HepG2 (cell line): Measurements from ENCODE around the gene PLCL1. TPM values are rescaled to one million over a fixed set of nuclear protein-coding genes. Genes with fewer than 3 reads are reported as not detected.

ENCODE experiments used
- ATAC-seq: fragments of 200-7000 bp; cut with Tn5 transposase; 3 replicates; pipeline ENCODE4 v1.9.1; 2020; ENCODE audit warnings: mild to moderate bottlenecking, moderate library complexity
- BruUV-seq: library from RNA; stranded (reverse); fragments of 400-500 nt; replicated peaks from 2 replicates; lab custom pipeline; 2021; lab: Mats Ljungman, UMichigan
- CTCF ChIA-PET: fragments of 300-600 bp; formaldehyde crosslinking; extraction: SDS; loops from one replicate; lab custom pipeline; 2021; ENCODE audit warnings: low total read pairs, inconsistent platforms, low intra/inter-chr PET ratio; lab: Yijun Ruan, JAX
- POLR2A ChIA-PET: fragments of 350-600 bp; sonication (Branson Sonifier 250); formaldehyde crosslinking; loops from one replicate; lab custom pipeline; 2020; ENCODE audit warnings: antibody characterized with exemption, inconsistent platforms; lab: Yijun Ruan, JAX
- DNase-seq: peaks from one replicate; pipeline ENCODE4 v3.0.0-alpha.2; 2015; ENCODE audit warnings: low spot score
- FAIRE-seq: peaks from 3 replicates; lab custom pipeline; 2011; peaks lifted over from hg19 to GRCh38; lab: Jason Lieb, UNC
- H2AFZ ChIP-seq: one replicate; pipeline ENCODE4 v1.6.1; 2011; ENCODE audit warnings: low read length, inconsistent platforms
- H3K27ac ChIP-seq: fragments of 300-600 bp; 3 replicates; pipeline ENCODE4 v1.8.0; 2011; ENCODE audit warnings: mixed run types, mild to moderate bottlenecking, mixed read lengths, low read length, inconsistent platforms; ENCODE audit not compliant: insufficient read depth; ENCODE audit errors: extremely low read length
- H3K27me3 ChIP-seq, 2 experiments: fragments of 200-600 bp in 1 of 2; 2 replicates in 1 of 2; 3 replicates in 1 of 2; pipeline versions ENCODE4 v1.6.0 to v1.8.0; 2011; ENCODE audit warnings: low read length in 2 of 2, mild to moderate bottlenecking in 2 of 2, moderate library complexity in 2 of 2, inconsistent platforms in 1 of 2; ENCODE audit not compliant: insufficient read depth in 2 of 2, control insufficient read depth in 1 of 2
- H3K36me3 ChIP-seq, 2 experiments: fragments of 200-600 bp in 1 of 2; replicated peaks in 1 of 2; 2 replicates in 1 of 2; 3 replicates in 1 of 2; pipeline versions ENCODE4 v1.5.1 to v1.8.0; 2011; ENCODE audit warnings: low read length in 2 of 2, inconsistent platforms in 1 of 2; ENCODE audit not compliant: insufficient read depth in 2 of 2, control insufficient read depth in 1 of 2
- H3K4me1 ChIP-seq: 2 replicates; pipeline ENCODE4 v1.5.1; 2012; ENCODE audit warnings: low read length, inconsistent platforms; ENCODE audit not compliant: insufficient read depth
- H3K4me2 ChIP-seq: 2 replicates; pipeline ENCODE4 v1.6.0; 2011; ENCODE audit warnings: low read depth, low read length, inconsistent platforms
- H3K4me3 ChIP-seq, 3 experiments: fragments of 200-600 bp in 1 of 3; sonication (generic), shearing (Covaris generic) in 1 of 3; replicated peaks in 1 of 3; 2 replicates each; pipeline ENCODE4 v1.5.1; 2011 to 2016; ENCODE audit warnings: low read length in 3 of 3, inconsistent platforms in 2 of 3, low read depth in 2 of 3, mild to moderate bottlenecking in 2 of 3, control low read depth in 1 of 3, mixed read lengths in 1 of 3; ENCODE audit not compliant: insufficient read depth in 1 of 3
- H3K79me2 ChIP-seq: one replicate; pipeline ENCODE4 v1.6.1; 2011; ENCODE audit warnings: low read length, inconsistent platforms; ENCODE audit not compliant: insufficient read depth
- H3K9ac ChIP-seq: 2 replicates; pipeline ENCODE4 v1.6.0; 2011; ENCODE audit warnings: mild to moderate bottlenecking, low read depth, low read length, inconsistent platforms; ENCODE audit not compliant: insufficient read depth
- H3K9me3 ChIP-seq: 2 replicates; pipeline ENCODE4 v1.5.1; 2012; ENCODE audit warnings: mild to moderate bottlenecking, low read length
- H4K20me1 ChIP-seq: 2 replicates; pipeline ENCODE4 v1.6.0; 2011; ENCODE audit warnings: inconsistent platforms, mild to moderate bottlenecking, low read length, moderate library complexity; ENCODE audit not compliant: insufficient read depth
- FIP1L1 ChIP-seq: fragments of 200-400 bp; formaldehyde crosslinking; IDR thresholded peaks from 2 replicates; pipeline ENCODE4 v1.6.1; 2018; ENCODE audit warnings: low read depth, mild to moderate bottlenecking, low read length, moderate library complexity, borderline replicate concordance; ENCODE audit not compliant: insufficient read depth
- HNRNPK ChIP-seq: fragments of 200-400 bp; formaldehyde crosslinking; IDR thresholded peaks from 2 replicates; pipeline ENCODE4 v1.6.1; 2018; ENCODE audit warnings: low read length, low read depth, moderate library complexity, mild to moderate bottlenecking; ENCODE audit not compliant: poor library complexity, severe bottlenecking
- RFX5 ChIP-seq: IDR thresholded peaks from 2 replicates; pipeline ENCODE4 v1.6.1; 2011; ENCODE audit warnings: low read depth, low read length, improper control_type of control experiment
- XBP1 ChIP-seq: sonication (generic); formaldehyde crosslinking; IDR thresholded peaks from 2 replicates; pipeline ENCODE4 v1.5.0; 2020; ENCODE audit warnings: missing genetic modification reagents
- ZNF343 ChIP-seq: sonication (generic); formaldehyde crosslinking; IDR thresholded peaks from 2 replicates; pipeline ENCODE4 v1.4.0; 2020; ENCODE audit warnings: mild to moderate bottlenecking, missing genetic modification reagents
- ZNF674 ChIP-seq: sonication (generic); formaldehyde crosslinking; IDR thresholded peaks from 2 replicates; pipeline ENCODE4 v1.5.0; 2020; ENCODE audit warnings: low read depth, mild to moderate bottlenecking, missing genetic modification reagents
- ZNF75D ChIP-seq: sonication (generic); formaldehyde crosslinking; IDR thresholded peaks from 2 replicates; pipeline ENCODE4 v1.8.1; 2023; ENCODE audit warnings: missing genetic modification reagents, mild to moderate bottlenecking, borderline replicate concordance
- ZNF850 ChIP-seq: sonication (generic); formaldehyde crosslinking; conservative IDR thresholded peaks from 2 replicates; pipeline ENCODE4 v1.9.0; 2021; ENCODE audit warnings: mild to moderate bottlenecking, missing genetic modification reagents
- WGBS: methylation state at CpG from one replicate; pipeline ENCODE4 v1.1.6; 2017; ENCODE audit warnings: low lambda C conversion rate; 5-methylcytosine and 5-hydroxymethylcytosine counted together
- in situ Hi-C: cut with HindIII; loops from 2 replicates; pipeline ENCODE4 v1.10.0; 2017; ENCODE audit warnings: low pct_unique_long_range_greater_than_20kb; ENCODE audit not compliant: extremely low pct_ligation_motif_present
- intact Hi-C: fragments of 100-400 bp; cut with micrococcal nuclease; formaldehyde crosslinking; loops from one replicate; pipeline ENCODE4 v1.10.0; 2022; ENCODE audit not compliant: unreplicated experiment
- polyA plus RNA-seq, 8 experiments: library from polyadenylated mRNA; depleted of rRNA in 3 of 8; stranded (reverse) in 7 of 8; unstranded in 1 of 8; fragments of >200 nt; fragmentation: Illumina TruSeq in 4 of 8; extraction: Trizol in 4 of 8; gene quantifications; 2 replicates each; pipeline versions ENCODE4 v1.2.1 to v1.2.3, GENCODE V29; 2011 to 2016; ENCODE audit warnings: low read depth in 4 of 8, missing spikeins in 1 of 8, mixed read lengths in 1 of 8; ENCODE audit not compliant: insufficient read depth in 1 of 8
- total RNA-seq, 5 experiments: library from RNA; depleted of rRNA; stranded (reverse); fragments of >200 nt; fragmentation: Illumina TruSeq; extraction: Trizol; gene quantifications; 2 replicates each; pipeline ENCODE4 v1.2.3, GENCODE V29; 2016; ENCODE audit warnings: low read depth in 1 of 5
- TF ChIP-seq, protein P1 (sequence below): sonication (generic); formaldehyde crosslinking; IDR thresholded peaks from 2 replicates; pipeline ENCODE4 v1.9.0; 2021; ENCODE audit warnings: missing genetic modification reagents, borderline replicate concordance
- TF ChIP-seq, protein P2 (sequence below): IDR thresholded peaks from 2 replicates; pipeline ENCODE4 v1.6.1; 2012; ENCODE audit warnings: inconsistent platforms
- TF ChIP-seq, protein P3 (sequence below): sonication (generic); formaldehyde crosslinking; IDR thresholded peaks from 2 replicates; pipeline ENCODE4 v1.5.0; 2020; ENCODE audit warnings: mild to moderate bottlenecking, missing genetic modification reagents, moderate library complexity
- TF ChIP-seq, protein P4 (sequence below): sonication (generic); formaldehyde crosslinking; IDR thresholded peaks from 2 replicates; pipeline ENCODE4 v1.4.0; 2020; ENCODE audit warnings: mild to moderate bottlenecking, missing genetic modification reagents
- TF ChIP-seq, protein P5 (sequence below): IDR thresholded peaks from 2 replicates; pipeline ENCODE4 v1.6.1; 2016; ENCODE audit warnings: low read depth, control low read depth

The PLCL1 gene
- total and polyA plus RNA-seq, 2 of the 13 experiments (the other 11 are each of a cell fraction or from before 2014, with no cell fraction given): not detected

DNA sequence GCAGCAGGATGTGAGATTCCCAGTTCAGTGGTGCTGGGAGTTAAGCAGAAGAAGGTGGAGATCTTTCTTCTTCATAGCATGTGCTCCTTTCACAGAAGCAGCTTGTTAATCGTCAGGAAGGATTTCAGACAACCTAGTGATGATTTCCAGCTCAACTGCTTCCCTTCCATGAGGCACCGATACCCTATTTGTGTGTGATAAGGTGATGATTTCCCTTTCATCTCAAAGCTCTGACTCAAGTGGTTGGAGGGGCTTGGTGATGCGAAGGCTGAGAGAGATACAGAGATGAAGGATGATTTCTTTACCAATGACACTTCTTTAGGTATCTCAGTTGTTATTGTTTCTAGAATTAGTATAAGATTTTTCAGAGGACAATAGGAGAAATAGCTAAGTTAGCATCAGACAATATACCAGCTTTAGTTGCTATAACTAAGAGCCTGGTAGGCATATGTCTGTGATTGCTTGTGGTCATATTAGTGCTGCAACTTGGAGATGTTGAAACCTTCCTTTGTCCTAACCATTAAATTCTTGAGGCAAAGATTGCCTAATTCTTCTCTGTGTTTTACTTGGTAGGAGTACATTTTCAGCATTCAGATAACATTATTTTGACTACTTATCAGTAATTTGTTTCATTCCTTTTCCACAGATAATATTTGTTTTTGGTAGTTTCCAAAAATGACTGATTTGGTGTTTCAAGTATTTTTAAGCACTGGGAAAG lies 111.3 kb downstream of the PLCL1 start:
- CTCF ChIA-PET: no interaction called here
- no peak for FAIRE-seq

DNA sequence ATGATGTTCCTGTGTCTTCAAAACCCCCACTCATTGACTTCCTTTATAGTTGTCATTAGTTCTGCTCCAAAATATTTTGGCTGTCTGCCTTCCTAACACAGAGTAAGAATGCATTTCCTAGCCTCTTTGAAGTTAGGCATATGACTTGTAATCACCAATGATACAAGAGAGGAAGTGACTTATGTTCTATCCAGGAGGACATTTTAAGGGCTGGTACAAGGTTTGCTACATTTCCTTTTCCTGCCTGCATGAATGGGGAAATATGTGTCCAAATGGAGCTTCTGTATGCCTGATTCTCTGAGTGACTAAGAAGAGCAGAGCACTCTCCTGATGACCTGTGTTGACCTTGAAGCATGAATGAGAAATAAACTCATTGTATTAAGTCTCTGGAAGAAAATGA lies 115.1 kb downstream of the PLCL1 start:
- Histone ChIP-seq H3K36me3 (no peaks in the 10 kb centered on the region), H3K9ac (no peak overlapping the region), H3K4me1 (no peaks in the 10 kb centered on the region), H4K20me1 (no peaks in the 10 kb centered on the region), H3K4me3 (no peak overlapping the region), H3K79me2 (no peaks in the 10 kb centered on the region), H3K27ac (no peak overlapping the region), H3K27me3 (no peaks in the 10 kb centered on the region), H3K4me2 (no peak overlapping the region), H3K9me3 (no peaks in the 10 kb centered on the region), H2AFZ (no peak overlapping the region)
- no peak for FAIRE-seq
- in situ Hi-C loops: no loop called here
- ATAC-seq: no peak
- no TSS peak for BruUV-seq
- POLR2A ChIA-PET: no interaction called here
- intact Hi-C loops: no loop called here
- no peak for DNase-seq
- CTCF ChIA-PET: no interaction called here
- TF ChIP-seq, protein P1, sequence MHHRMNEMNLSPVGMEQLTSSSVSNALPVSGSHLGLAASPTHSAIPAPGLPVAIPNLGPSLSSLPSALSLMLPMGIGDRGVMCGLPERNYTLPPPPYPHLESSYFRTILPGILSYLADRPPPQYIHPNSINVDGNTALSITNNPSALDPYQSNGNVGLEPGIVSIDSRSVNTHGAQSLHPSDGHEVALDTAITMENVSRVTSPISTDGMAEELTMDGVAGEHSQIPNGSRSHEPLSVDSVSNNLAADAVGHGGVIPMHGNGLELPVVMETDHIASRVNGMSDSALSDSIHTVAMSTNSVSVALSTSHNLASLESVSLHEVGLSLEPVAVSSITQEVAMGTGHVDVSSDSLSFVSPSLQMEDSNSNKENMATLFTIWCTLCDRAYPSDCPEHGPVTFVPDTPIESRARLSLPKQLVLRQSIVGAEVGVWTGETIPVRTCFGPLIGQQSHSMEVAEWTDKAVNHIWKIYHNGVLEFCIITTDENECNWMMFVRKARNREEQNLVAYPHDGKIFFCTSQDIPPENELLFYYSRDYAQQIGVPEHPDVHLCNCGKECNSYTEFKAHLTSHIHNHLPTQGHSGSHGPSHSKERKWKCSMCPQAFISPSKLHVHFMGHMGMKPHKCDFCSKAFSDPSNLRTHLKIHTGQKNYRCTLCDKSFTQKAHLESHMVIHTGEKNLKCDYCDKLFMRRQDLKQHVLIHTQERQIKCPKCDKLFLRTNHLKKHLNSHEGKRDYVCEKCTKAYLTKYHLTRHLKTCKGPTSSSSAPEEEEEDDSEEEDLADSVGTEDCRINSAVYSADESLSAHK (CRISPR knock-in tag): no peak
- TF ChIP-seq, protein P2, sequence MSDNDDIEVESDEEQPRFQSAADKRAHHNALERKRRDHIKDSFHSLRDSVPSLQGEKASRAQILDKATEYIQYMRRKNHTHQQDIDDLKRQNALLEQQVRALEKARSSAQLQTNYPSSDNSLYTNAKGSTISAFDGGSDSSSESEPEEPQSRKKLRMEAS: no peak
- TF ChIP-seq FIP1L1: no peak
- TF ChIP-seq, protein P3, sequence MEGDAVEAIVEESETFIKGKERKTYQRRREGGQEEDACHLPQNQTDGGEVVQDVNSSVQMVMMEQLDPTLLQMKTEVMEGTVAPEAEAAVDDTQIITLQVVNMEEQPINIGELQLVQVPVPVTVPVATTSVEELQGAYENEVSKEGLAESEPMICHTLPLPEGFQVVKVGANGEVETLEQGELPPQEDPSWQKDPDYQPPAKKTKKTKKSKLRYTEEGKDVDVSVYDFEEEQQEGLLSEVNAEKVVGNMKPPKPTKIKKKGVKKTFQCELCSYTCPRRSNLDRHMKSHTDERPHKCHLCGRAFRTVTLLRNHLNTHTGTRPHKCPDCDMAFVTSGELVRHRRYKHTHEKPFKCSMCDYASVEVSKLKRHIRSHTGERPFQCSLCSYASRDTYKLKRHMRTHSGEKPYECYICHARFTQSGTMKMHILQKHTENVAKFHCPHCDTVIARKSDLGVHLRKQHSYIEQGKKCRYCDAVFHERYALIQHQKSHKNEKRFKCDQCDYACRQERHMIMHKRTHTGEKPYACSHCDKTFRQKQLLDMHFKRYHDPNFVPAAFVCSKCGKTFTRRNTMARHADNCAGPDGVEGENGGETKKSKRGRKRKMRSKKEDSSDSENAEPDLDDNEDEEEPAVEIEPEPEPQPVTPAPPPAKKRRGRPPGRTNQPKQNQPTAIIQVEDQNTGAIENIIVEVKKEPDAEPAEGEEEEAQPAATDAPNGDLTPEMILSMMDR (CRISPR knock-in tag): no peak
- TF ChIP-seq, protein P4, sequence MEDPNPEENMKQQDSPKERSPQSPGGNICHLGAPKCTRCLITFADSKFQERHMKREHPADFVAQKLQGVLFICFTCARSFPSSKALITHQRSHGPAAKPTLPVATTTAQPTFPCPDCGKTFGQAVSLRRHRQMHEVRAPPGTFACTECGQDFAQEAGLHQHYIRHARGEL (CRISPR knock-in tag): no peak
- TF ChIP-seq, protein P5, sequence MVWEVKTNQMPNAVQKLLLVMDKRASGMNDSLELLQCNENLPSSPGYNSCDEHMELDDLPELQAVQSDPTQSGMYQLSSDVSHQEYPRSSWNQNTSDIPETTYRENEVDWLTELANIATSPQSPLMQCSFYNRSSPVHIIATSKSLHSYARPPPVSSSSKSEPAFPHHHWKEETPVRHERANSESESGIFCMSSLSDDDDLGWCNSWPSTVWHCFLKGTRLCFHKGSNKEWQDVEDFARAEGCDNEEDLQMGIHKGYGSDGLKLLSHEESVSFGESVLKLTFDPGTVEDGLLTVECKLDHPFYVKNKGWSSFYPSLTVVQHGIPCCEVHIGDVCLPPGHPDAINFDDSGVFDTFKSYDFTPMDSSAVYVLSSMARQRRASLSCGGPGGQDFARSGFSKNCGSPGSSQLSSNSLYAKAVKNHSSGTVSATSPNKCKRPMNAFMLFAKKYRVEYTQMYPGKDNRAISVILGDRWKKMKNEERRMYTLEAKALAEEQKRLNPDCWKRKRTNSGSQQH: no peak
- no peak for TF ChIP-seq ZNF75D
- no peak for TF ChIP-seq HNRNPK
- TF ChIP-seq ZNF674: no peak

More for the DNA sequence above, 111.3 kb downstream of the PLCL1 start:
- BruUV-seq: no TSS peak
- Histone ChIP-seq H3K9ac (no peak overlapping the region), H3K36me3 (no peaks in the 10 kb centered on the region), H3K27me3 (no peaks in the 10 kb centered on the region), H3K27ac (no peak overlapping the region), H3K4me1 (no peaks in the 10 kb centered on the region), H3K79me2 (no peaks in the 10 kb centered on the region), H3K4me3 (no peak overlapping the region), H4K20me1 (no peaks in the 10 kb centered on the region), H3K9me3 (no peaks in the 10 kb centered on the region), H3K4me2 (no peak overlapping the region), H2AFZ (no peak overlapping the region)
- intact Hi-C loops: no loop called here
- DNase-seq: no peak
- TF ChIP-seq RFX5: no peak
- TF ChIP-seq XBP1 (CRISPR knock-in tag): no peak
- TF ChIP-seq ZNF343 (CRISPR knock-in tag): no peak
- no peak for TF ChIP-seq ZNF850
- ATAC-seq: no peak
- POLR2A ChIA-PET: no interaction called here
- in situ Hi-C loops: no loop called here
- 0% methylated on average over 3 of the region's 3 CpGs for WGBS
